NCI-H524 treated with DMSO at 0.1 percent for 48 hours (cell line): Measurements from ENCODE around the gene HNRNPUL1.

Source experiments
- DNase-seq: peaks from one replicate; lab custom pipeline; 2025; lab: John Stamatoyannopoulos, UW

Gene HNRNPUL1

GRCh38 chr19:41234512-41235168, 29.5 kb upstream of the HNRNPUL1 start:
- DNase-seq: no peak

GRCh38 chr19:41235480-41235879, 28.7 kb upstream of the HNRNPUL1 start:
- DNase-seq: no peak

GRCh38 chr19:41238244-41238643, 25.9 kb upstream of the HNRNPUL1 start:
- no peak for DNase-seq

- DNase-seq: no peak
Observed at GRCh38 chr19:41239363-41239762, 24.8 kb upstream of the HNRNPUL1 start.

- DNase-seq: no peak
Observed at GRCh38 chr19:41239961-41240574, 24.1 kb upstream of the HNRNPUL1 start.

- DNase-seq: no peak
Observed at GRCh38 chr19:41241859-41242258, 22.3 kb upstream of the HNRNPUL1 start.

- no peak for DNase-seq
Observed at GRCh38 chr19:41244117-41244516, 20.1 kb upstream of the HNRNPUL1 start.

GRCh38 chr19:41245843-41246242, 18.3 kb upstream of the HNRNPUL1 start:
- DNase-seq: no peak

GRCh38 chr19:41248895-41249294, 15.3 kb upstream of the HNRNPUL1 start:
- DNase-seq: no peak

- DNase-seq: no peak
Observed at GRCh38 chr19:41249707-41250423, 14.3 kb upstream of the HNRNPUL1 start.

GRCh38 chr19:41253660-41254059, 10.5 kb upstream of the HNRNPUL1 start:
- DNase-seq: no peak

GRCh38 chr19:41255171-41255570, 9.0 kb upstream of the HNRNPUL1 start:
- DNase-seq: no peak

- DNase-seq: no peak
Observed at GRCh38 chr19:41261474-41262190, 2.5 kb upstream of the HNRNPUL1 start.

- DNase-seq: no peak
Observed at GRCh38 chr19:41263042-41263849, 926 bp upstream of the HNRNPUL1 start.

GRCh38 chr19:41264581-41265394, 616 bp downstream of the HNRNPUL1 start:
- DNase-seq: no peak

- no peak for DNase-seq
Observed at GRCh38 chr19:41265395-41266153, 1.4 kb downstream of the HNRNPUL1 start.

GRCh38 chr19:41269055-41269454, 4.9 kb downstream of the HNRNPUL1 start:
- DNase-seq: no peak

- DNase-seq: no peak
Observed at GRCh38 chr19:41269571-41269970, 5.4 kb downstream of the HNRNPUL1 start.

GRCh38 chr19:41273076-41273475, 8.9 kb downstream of the HNRNPUL1 start:
- no peak for DNase-seq

- no peak for DNase-seq
Observed at GRCh38 chr19:41274802-41275201, 10.6 kb downstream of the HNRNPUL1 start.
